SU-DHL-6 (cell line): ENCODE data around the gene GTF2IRD1.

Experiments used
- H2AFZ ChIP-seq: fragments of 200-600 bp; sonication (generic); 2 replicates; pipeline ENCODE4 v1.6.1; 2014; ENCODE audit warnings: low read depth, mild to moderate bottlenecking, moderate library complexity, mixed read lengths, antibody characterized with exemption, low read length; ENCODE audit not compliant: severe bottlenecking
- H3F3A ChIP-seq: fragments of 200-600 bp; shearing (Covaris generic); 2 replicates; pipeline ENCODE4 v1.6.0; 2016; ENCODE audit warnings: antibody characterized with exemption, mild to moderate bottlenecking; ENCODE audit not compliant: insufficient read depth
- H3K27ac ChIP-seq: fragments of 200-600 bp; sonication (generic); 2 replicates; pipeline ENCODE4 v1.5.1; 2016; ENCODE audit warnings: low read depth, mild to moderate bottlenecking, low read length, moderate library complexity, mixed read lengths
- H3K27me3 ChIP-seq: fragments of 200-600 bp; sonication (generic), shearing (Covaris generic); 2 replicates; pipeline ENCODE4 v1.6.0; 2014; ENCODE audit warnings: mild to moderate bottlenecking, low read length
- H3K36me3 ChIP-seq: fragments of 200-600 bp; sonication (generic); 2 replicates; pipeline ENCODE4 v1.6.1; 2014; ENCODE audit warnings: mild to moderate bottlenecking, low read length, mixed read lengths
- H3K4me2 ChIP-seq: fragments of 300-600, 200-600 bp; shearing (Covaris generic), sonication (generic); 2 replicates; pipeline ENCODE4 v1.6.0; 2014; ENCODE audit warnings: low read length, low read depth, mild to moderate bottlenecking; ENCODE audit not compliant: poor library complexity, severe bottlenecking
- H3K4me3 ChIP-seq: fragments of 200-600 bp; sonication (generic); 2 replicates; pipeline ENCODE4 v1.5.1; 2014; ENCODE audit warnings: antibody characterized with exemption, low read length, mild to moderate bottlenecking, mixed read lengths; ENCODE audit not compliant: insufficient read depth, poor library complexity, severe bottlenecking
- H3K79me2 ChIP-seq: fragments of 200-600 bp; sonication (generic); 2 replicates; pipeline ENCODE4 v1.6.1; 2014; ENCODE audit warnings: mild to moderate bottlenecking, low read length, moderate library complexity; ENCODE audit not compliant: insufficient read depth
- H3K9ac ChIP-seq: fragments of 200-600 bp; sonication (generic); 2 replicates; pipeline ENCODE4 v1.7.0; 2014; ENCODE audit warnings: mild to moderate bottlenecking, low read length
- H3K9me2 ChIP-seq: fragments of 200-600 bp; sonication (generic); replicated peaks from 2 replicates; pipeline ENCODE4 v1.6.1; 2014; ENCODE audit warnings: low read length; ENCODE audit not compliant: insufficient read depth
- H3K9me3 ChIP-seq: fragments of 200-600 bp; sonication (generic); 2 replicates; pipeline ENCODE4 v1.6.1; 2014; ENCODE audit warnings: low read length, mixed read lengths; ENCODE audit not compliant: insufficient read depth
- H4K20me1 ChIP-seq: fragments of 200-600 bp; sonication (generic); 2 replicates; pipeline ENCODE4 v1.6.1; 2014; ENCODE audit warnings: low read depth, mild to moderate bottlenecking, antibody characterized with exemption, low read length, moderate library complexity, mixed read lengths
- CTCF ChIP-seq: fragments of 200-600 bp; sonication (generic); IDR thresholded peaks from one replicate; pipeline ENCODE4 v1.5.1; 2017; ENCODE audit warnings: antibody characterized with exemption, mild to moderate bottlenecking, low read length, moderate library complexity; ENCODE audit not compliant: insufficient read depth, poor library complexity, severe bottlenecking
- EZH2phosphoT487 ChIP-seq: fragments of 200-600 bp; sonication (generic), shearing (Covaris generic); conservative IDR thresholded peaks from 2 replicates; pipeline ENCODE4 v1.6.1; 2018; ENCODE audit warnings: mild to moderate bottlenecking, antibody characterized with exemption, low read length, moderate library complexity, mixed read lengths

The GTF2IRD1 gene

GRCh38 chr7:74443543-74444247 is 10.0 kb upstream of the GTF2IRD1 start:
- Histone ChIP-seq H3K4me3 (no peak overlapping the region), H3K9ac (no peak overlapping the region), H2AFZ (no peak overlapping the region), H3K9me2 (no peaks in the 10 kb centered on the region), H3F3A (no peaks in the 10 kb centered on the region), H3K4me2 (no peak overlapping the region), H3K79me2 (no peaks in the 10 kb centered on the region), H3K9me3 (no peaks in the 10 kb centered on the region), H3K27me3 (no peaks in the 10 kb centered on the region), H3K27ac (no peak overlapping the region), H4K20me1 (no peaks in the 10 kb centered on the region), H3K36me3 (no peaks in the 10 kb centered on the region)
- TF ChIP-seq CTCF (no peak), EZH2phosphoT487 (no peak)

DNA sequence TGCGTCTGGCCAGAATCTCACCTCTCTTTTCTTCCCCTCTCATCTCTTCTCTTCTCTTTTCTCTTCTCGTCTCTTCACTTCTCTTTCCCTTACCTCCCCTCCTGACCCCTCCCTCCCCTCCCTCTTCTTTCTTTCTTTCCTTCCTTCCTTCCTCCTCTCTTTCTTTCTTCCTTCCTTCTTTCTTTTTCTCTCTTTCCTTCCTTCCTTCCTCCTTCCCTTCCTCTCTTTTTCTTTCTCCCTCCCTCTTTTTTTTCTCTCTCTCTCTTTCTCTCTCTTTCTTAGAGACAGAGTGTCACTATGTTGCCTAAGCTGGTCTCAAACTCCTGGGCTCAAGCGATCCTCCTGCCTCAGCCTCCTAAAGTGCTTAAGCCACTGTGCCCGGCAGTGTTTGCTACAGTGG is 4.6 kb upstream of the GTF2IRD1 start:
- Histone ChIP-seq H3K9ac (no peak overlapping the region), H3K4me3 (no peak overlapping the region), H3K36me3 (no peaks in the 10 kb centered on the region), H3K27me3 (no peaks in the 10 kb centered on the region), H3K9me2 (no peaks in the 10 kb centered on the region), H3K79me2 (no peaks in the 10 kb centered on the region), H2AFZ (no peak overlapping the region), H3K4me2 (no peak overlapping the region), H4K20me1 (no peaks in the 10 kb centered on the region), H3K27ac (no peak overlapping the region), H3K9me3 (no peaks in the 10 kb centered on the region), H3F3A (no peaks in the 10 kb centered on the region)
- no peak for TF ChIP-seq CTCF
- no peak for TF ChIP-seq EZH2phosphoT487

GRCh38 chr7:74449809-74450397 is 3.8 kb upstream of the GTF2IRD1 start:
- Histone ChIP-seq H3K27me3 (no peaks in the 10 kb centered on the region), H4K20me1 (no peaks in the 10 kb centered on the region), H3K36me3 (no peaks in the 10 kb centered on the region), H3K4me2 (no peak overlapping the region), H3K9me2 (no peaks in the 10 kb centered on the region), H3K9me3 (no peaks in the 10 kb centered on the region), H3K27ac (no peak overlapping the region), H2AFZ (no peak overlapping the region), H3K79me2 (no peaks in the 10 kb centered on the region), H3F3A (no peaks in the 10 kb centered on the region), H3K9ac (no peak overlapping the region), H3K4me3 (no peak overlapping the region)
- TF ChIP-seq EZH2phosphoT487 = no peak
- peak; percentile 81 for TF ChIP-seq CTCF
